Body of pancreas (tissue), 4 donors: Measurements from ENCODE around the gene CCDC71.

Experiments used
- POLR2A ChIP-seq, 3 donors: fragments of 450-650 bp; IDR thresholded peaks; one replicate each; pipeline ENCODE4 v1.6.1; 2016; ENCODE audit warnings: antibody characterized with exemption in 3 of 3, mild to moderate bottlenecking in 2 of 3
- TF ChIP-seq, protein P1 (sequence below), 7 experiments: fragments of 450-650 bp in 4 of 7; fragments of 200-600 bp in 3 of 7; sonication (generic) in 3 of 7; IDR thresholded peaks; one replicate each; pipeline ENCODE4 v1.5.1; 2016 to 2019; ENCODE audit warnings: antibody characterized with exemption in 7 of 7

DNA sequence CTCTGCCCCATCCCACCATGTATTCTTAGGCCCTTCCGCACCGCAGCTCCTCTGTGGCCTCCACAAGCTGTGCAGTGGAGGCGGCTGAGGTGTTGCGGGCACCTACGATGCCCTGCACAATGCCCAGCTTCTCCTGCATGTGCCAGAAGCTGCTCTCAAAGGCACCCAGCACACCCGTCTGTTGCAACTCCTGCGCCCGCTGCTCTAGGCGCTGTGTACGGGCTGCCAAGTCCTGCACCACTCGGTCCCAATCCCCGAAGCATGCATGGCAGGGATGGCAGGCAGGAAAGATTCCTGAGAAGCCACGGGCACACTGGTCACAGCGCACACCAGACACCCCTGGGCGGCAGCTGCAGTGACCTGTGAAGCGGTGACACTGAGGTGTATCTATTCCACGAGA lies 42.4 kb downstream of the CCDC71 start:
- TF ChIP-seq POLR2A (IDR thresholded peaks at IDR 0.05): no peak
- TF ChIP-seq, protein P1, sequence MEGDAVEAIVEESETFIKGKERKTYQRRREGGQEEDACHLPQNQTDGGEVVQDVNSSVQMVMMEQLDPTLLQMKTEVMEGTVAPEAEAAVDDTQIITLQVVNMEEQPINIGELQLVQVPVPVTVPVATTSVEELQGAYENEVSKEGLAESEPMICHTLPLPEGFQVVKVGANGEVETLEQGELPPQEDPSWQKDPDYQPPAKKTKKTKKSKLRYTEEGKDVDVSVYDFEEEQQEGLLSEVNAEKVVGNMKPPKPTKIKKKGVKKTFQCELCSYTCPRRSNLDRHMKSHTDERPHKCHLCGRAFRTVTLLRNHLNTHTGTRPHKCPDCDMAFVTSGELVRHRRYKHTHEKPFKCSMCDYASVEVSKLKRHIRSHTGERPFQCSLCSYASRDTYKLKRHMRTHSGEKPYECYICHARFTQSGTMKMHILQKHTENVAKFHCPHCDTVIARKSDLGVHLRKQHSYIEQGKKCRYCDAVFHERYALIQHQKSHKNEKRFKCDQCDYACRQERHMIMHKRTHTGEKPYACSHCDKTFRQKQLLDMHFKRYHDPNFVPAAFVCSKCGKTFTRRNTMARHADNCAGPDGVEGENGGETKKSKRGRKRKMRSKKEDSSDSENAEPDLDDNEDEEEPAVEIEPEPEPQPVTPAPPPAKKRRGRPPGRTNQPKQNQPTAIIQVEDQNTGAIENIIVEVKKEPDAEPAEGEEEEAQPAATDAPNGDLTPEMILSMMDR (IDR thresholded peaks at IDR 0.05): no peak
